ENCODE measurements around the gene TXNRD2. TPM values are rescaled to one million over a fixed set of nuclear protein-coding genes. Genes with fewer than 3 reads are reported as not detected.

Gene TXNRD2
- total RNA-seq, 1 experiment from 2014 or later: 22.9 TPM

- Histone ChIP-seq H4K5ac (ENCODE audit: insufficient read length, low read depth, low read length) (no peak overlapping the region), H3K14ac (ENCODE audit: insufficient read depth, low read length) (no peak overlapping the region), H3K4ac (ENCODE audit: low read depth, low read length) (no peak overlapping the region), H3K79me1 (ENCODE audit: insufficient read depth, low read depth, low read length, poor library complexity, severe bottlenecking) (no peaks in the 10 kb centered on the region), H4K20me1 (ENCODE audit: control insufficient read depth, insufficient read depth, insufficient read length) (no peaks in the 10 kb centered on the region), H3K23ac (ENCODE audit: insufficient read length, low read depth, low read length) (no peak overlapping the region), H2AK5ac (ENCODE audit: insufficient read length, low read length) (no peak overlapping the region), H3K27me3 (ENCODE audit: insufficient read depth, low read length) (no peaks in the 10 kb centered on the region), H3K18ac (ENCODE audit: insufficient read length, low read depth, low read length) (no peak overlapping the region), H2BK15ac (ENCODE audit: low read depth, low read length) (no peak overlapping the region), H2BK12ac (ENCODE audit: insufficient read length, low read depth, low read length) (no peak overlapping the region), H2BK120ac (ENCODE audit: low read depth, low read length, poor library complexity, severe bottlenecking) (no peak overlapping the region), H3K56ac (ENCODE audit: insufficient read length, low read depth, low read length) (no peak overlapping the region), H2AFZ (ENCODE audit: low read length) (no peak overlapping the region), H2BK5ac (ENCODE audit: insufficient read length, low read length) (no peak overlapping the region), H3T11ph (ENCODE audit: low read length) (no peak overlapping the region), H3K27ac (ENCODE audit: insufficient read length, low read depth, low read length) (no peak overlapping the region), H4K91ac (ENCODE audit: insufficient read length, low read depth, low read length) (no peak overlapping the region), H3K9me3 (ENCODE audit: control insufficient read depth, low read depth, low read length) (no peaks in the 10 kb centered on the region), H3K4me1 (ENCODE audit: insufficient read depth, low read length) (no peaks in the 10 kb centered on the region), H3K4me2 (ENCODE audit: insufficient read depth, insufficient read length, low read length) (no peak overlapping the region), H3K79me2 (ENCODE audit: insufficient read depth, low read length) (no peaks in the 10 kb centered on the region), H3K9ac (ENCODE audit: extremely low read depth, insufficient read length, low read length) (no peak overlapping the region), H2BK20ac (ENCODE audit: low read depth, low read length, poor library complexity, severe bottlenecking) (no peak overlapping the region), H3K23me2 (ENCODE audit: insufficient read length, low read depth, low read length, poor library complexity, severe bottlenecking) (no peaks in the 10 kb centered on the region), H4K8ac (replicated peaks; ENCODE audit: insufficient read length, low read depth, low read length) (no peak overlapping the region)
- no CpG with 5 or more reads among the region's 2 CpGs for WGBS (ENCODE audit: extremely low coverage, insufficient read length, low lambda C conversion rate)
- no peak overlapping the region for H3K4me3 Mint-ChIP-seq
- no peak for TF ChIP-seq CTCF (conservative IDR thresholded peaks at IDR 0.05)
- H3K9me3 Mint-ChIP-seq: peaks cover 0 to 3% of the 10 kb centered on the region in 2 experiments; a peak in 3 of 5 replicates
- H3K4me1 Mint-ChIP-seq: peaks cover 0 to 5% of the 10 kb centered on the region in 2 experiments; a peak in 2 of 4 replicates
- no peak for DNase-seq
- H3K27ac Mint-ChIP-seq: no peak overlapping the region
- H3K27me3 Mint-ChIP-seq (ENCODE audit: low read depth): no peaks in the 10 kb centered on the region; the same call in 1 of the 2 replicates
- H3K36me3 Mint-ChIP-seq (ENCODE audit: insufficient read depth in 1 of 3, low read depth in 3 of 3): peaks cover 0 to 6% (median 5%) of the 10 kb centered on the region in 3 experiments; a peak in 4 of 7 replicates
These were observed 115.0 kb downstream of the TXNRD2 start for GRCh38 chr22:19826619-19826950.
